Upper lobe of left lung (tissue), 6 donors: ENCODE measurements around the gene HSD17B3. TPM values are rescaled to one million over a fixed set of nuclear protein-coding genes. Genes with fewer than 3 reads are reported as not detected.
"Not testable (repeated sequence)": the region's sequence is repeated elsewhere in the genome, so short reads cannot be mapped to it uniquely, and the experiment has no call there.

ENCODE experiments used
- ATAC-seq, 2 donors: fragments of 200-7000 bp; cut with Tn5 transposase; one replicate each; pipeline ENCODE4 v1.9.1; 2022; ENCODE audit warnings: mild to moderate bottlenecking in 2 of 2, moderate library complexity in 2 of 2; ENCODE audit not compliant: low FRiP score in 2 of 2
- DNase-seq, 2 donors: peaks; one replicate each; pipeline ENCODE4 v3.0.0-alpha.2; 2019 to 2020
- H3K27ac ChIP-seq, 4 donors: fragments of 200-600 bp; sonication (generic); one replicate each; pipeline ENCODE4 v1.5.1; 2016 to 2019
- H3K27me3 ChIP-seq, 4 donors: fragments of 200-600 bp; sonication (generic); one replicate each; pipeline ENCODE4 v1.5.1; 2017 to 2019
- H3K36me3 ChIP-seq, 4 donors: fragments of 200-600 bp; sonication (generic); one replicate each; pipeline ENCODE4 v1.5.1; 2016 to 2019
- H3K4me1 ChIP-seq, 4 donors: fragments of 200-600 bp; sonication (generic); one replicate each; pipeline ENCODE4 v1.5.1; 2018 to 2019
- H3K4me3 ChIP-seq, 4 donors: fragments of 200-600 bp; sonication (generic); one replicate each; pipeline ENCODE4 v1.5.1; 2017 to 2019; ENCODE audit warnings: mild to moderate bottlenecking in 2 of 4, moderate library complexity in 1 of 4
- H3K9me3 ChIP-seq, 4 donors: fragments of 200-600 bp; sonication (generic); one replicate each; pipeline ENCODE4 v1.5.1; 2018 to 2019
- CTCF ChIP-seq, 6 experiments: fragments of 450-650 bp in 4 of 6; fragments of 200-600 bp in 2 of 6; sonication (generic) in 2 of 6; IDR thresholded peaks; one replicate each; pipeline ENCODE4 v1.5.1; 2016 to 2019; ENCODE audit warnings: antibody characterized with exemption in 6 of 6
- EP300 ChIP-seq, 4 donors: sonication (generic); formaldehyde crosslinking; IDR thresholded peaks; one replicate each; pipeline ENCODE4 v1.5.1; 2017; ENCODE audit warnings: antibody characterized with exemption in 4 of 4, control low read depth in 2 of 4
- POLR2A ChIP-seq, 4 donors: fragments of 450-650 bp; IDR thresholded peaks; one replicate each; pipeline ENCODE4 v1.5.1; 2016 to 2017; ENCODE audit warnings: antibody characterized with exemption in 4 of 4, mild to moderate bottlenecking in 2 of 4
- POLR2AphosphoS5 ChIP-seq, 2 donors: sonication (generic); formaldehyde crosslinking; IDR thresholded peaks; one replicate each; pipeline ENCODE4 v1.5.1; 2017; ENCODE audit warnings: antibody characterized with exemption in 2 of 2
- WGBS, 2 donors: methylation state at CpG; one replicate each; pipeline ENCODE4 v1.1.5; 2017 to 2018; 5-methylcytosine and 5-hydroxymethylcytosine counted together
- total RNA-seq, 6 donors: library from RNA; depleted of rRNA in 4 of 6; stranded (reverse); fragments of >200 nt in 4 of 6; gene quantifications; one replicate each; pipeline versions ENCODE4 v1.1.0 to v1.2.1, GENCODE V29; 2016 to 2021
- donor health status: DM: no; HTN: no; CAD: no; lungs with moderate emphysema.
- donor health status: DM: no; HTN: yes; CAD: no; lungs with severe emphysema.

Gene HSD17B3
- total RNA-seq, 6 donors from 2014 or later = 1.0 to 7.3 (median 1.0) TPM; not detected in 3

GRCh38 chr9:96309850-96310249 is 7.9 kb upstream of the HSD17B3 start:
- 94 to 97% methylated on average over 7 of the region's 7 CpGs for WGBS, 2 donors
- no peak overlapping the region for H3K4me3 ChIP-seq
- TF ChIP-seq POLR2A (IDR thresholded peaks at IDR 0.05) = no peak
- TF ChIP-seq CTCF (IDR thresholded peaks at IDR 0.05) = no peak
- ATAC-seq (no peak), DNase-seq (no peak)
- H3K27ac ChIP-seq = no peak overlapping the region
- H3K4me1 ChIP-seq = no peaks in the 10 kb centered on the region
- H3K36me3 ChIP-seq = peaks cover 0 to 2% (median 0%) of the 10 kb centered on the region in 4 donors
- H3K9me3 ChIP-seq = peaks cover 0 to 13% (median 0%) of the 10 kb centered on the region in 4 donors
- H3K27me3 ChIP-seq = no peaks in the 10 kb centered on the region

GRCh38 chr9:96306958-96307357 is 5.0 kb upstream of the HSD17B3 start:
- not testable (repeated sequence) for H3K27ac ChIP-seq, H3K4me3 ChIP-seq, H3K4me1 ChIP-seq, ATAC-seq, H3K27me3 ChIP-seq, H3K36me3 ChIP-seq, DNase-seq, H3K9me3 ChIP-seq
- WGBS, 2 donors = 96 to 97% methylated on average over 6 of the region's 6 CpGs

GRCh38 chr9:96305171-96305570 is 3.2 kb upstream of the HSD17B3 start:
- no peak for TF ChIP-seq POLR2AphosphoS5 (IDR thresholded peaks at IDR 0.05)
- no peak for TF ChIP-seq CTCF (IDR thresholded peaks at IDR 0.05)
- TF ChIP-seq POLR2A (IDR thresholded peaks at IDR 0.05) = no peak
- no peak for TF ChIP-seq EP300 (IDR thresholded peaks at IDR 0.05)
- Histone ChIP-seq H3K36me3 (no peaks in the 10 kb centered on the region), H3K27me3 (no peaks in the 10 kb centered on the region), H3K9me3 (no peaks in the 10 kb centered on the region), H3K4me1 (no peaks in the 10 kb centered on the region), H3K4me3 (no peak overlapping the region), H3K27ac (no peak overlapping the region)
- WGBS, 2 donors = 56 to 61% methylated on average over 3 to 4 of the region's 4 CpGs
- no peak for DNase-seq
- ATAC-seq = no peak

GRCh38 chr9:96304230-96304629 is 2.3 kb upstream of the HSD17B3 start:
- no peak overlapping the region for H3K4me3 ChIP-seq
- no peaks in the 10 kb centered on the region for H3K36me3 ChIP-seq
- TF ChIP-seq POLR2AphosphoS5 (IDR thresholded peaks at IDR 0.05) (no peak), EP300 (IDR thresholded peaks at IDR 0.05) (no peak), CTCF (IDR thresholded peaks at IDR 0.05) (no peak), POLR2A (IDR thresholded peaks at IDR 0.05) (no peak)
- ATAC-seq (no peak), DNase-seq (no peak)
- no peaks in the 10 kb centered on the region for H3K27me3 ChIP-seq
- H3K4me1 ChIP-seq = no peaks in the 10 kb centered on the region
- H3K27ac ChIP-seq = no peak overlapping the region
- H3K9me3 ChIP-seq = no peaks in the 10 kb centered on the region

- ATAC-seq = no peak
- DNase-seq = no peak
- H3K9me3 ChIP-seq = no peaks in the 10 kb centered on the region
- no peak overlapping the region for H3K4me3 ChIP-seq
- no peak overlapping the region for H3K27ac ChIP-seq
- no peaks in the 10 kb centered on the region for H3K36me3 ChIP-seq
- no peak for TF ChIP-seq CTCF (IDR thresholded peaks at IDR 0.05)
- no peak for TF ChIP-seq POLR2AphosphoS5 (IDR thresholded peaks at IDR 0.05)
- no peak for TF ChIP-seq POLR2A (IDR thresholded peaks at IDR 0.05)
- TF ChIP-seq EP300 (IDR thresholded peaks at IDR 0.05) = no peak
- H3K4me1 ChIP-seq = no peaks in the 10 kb centered on the region
- H3K27me3 ChIP-seq = no peaks in the 10 kb centered on the region
- 68 to 76% methylated on average over 4 of the region's 4 CpGs for WGBS, 2 donors
Observed at GRCh38 chr9:96299823-96300222, 2.2 kb downstream of the HSD17B3 start.
